Measurements from ENCODE around the gene NADSYN1.

NADSYN1 gene

GRCh38 chr11:71462726-71463125, 9.7 kb downstream of the NADSYN1 start:
- TF ChIP-seq, protein P1, sequence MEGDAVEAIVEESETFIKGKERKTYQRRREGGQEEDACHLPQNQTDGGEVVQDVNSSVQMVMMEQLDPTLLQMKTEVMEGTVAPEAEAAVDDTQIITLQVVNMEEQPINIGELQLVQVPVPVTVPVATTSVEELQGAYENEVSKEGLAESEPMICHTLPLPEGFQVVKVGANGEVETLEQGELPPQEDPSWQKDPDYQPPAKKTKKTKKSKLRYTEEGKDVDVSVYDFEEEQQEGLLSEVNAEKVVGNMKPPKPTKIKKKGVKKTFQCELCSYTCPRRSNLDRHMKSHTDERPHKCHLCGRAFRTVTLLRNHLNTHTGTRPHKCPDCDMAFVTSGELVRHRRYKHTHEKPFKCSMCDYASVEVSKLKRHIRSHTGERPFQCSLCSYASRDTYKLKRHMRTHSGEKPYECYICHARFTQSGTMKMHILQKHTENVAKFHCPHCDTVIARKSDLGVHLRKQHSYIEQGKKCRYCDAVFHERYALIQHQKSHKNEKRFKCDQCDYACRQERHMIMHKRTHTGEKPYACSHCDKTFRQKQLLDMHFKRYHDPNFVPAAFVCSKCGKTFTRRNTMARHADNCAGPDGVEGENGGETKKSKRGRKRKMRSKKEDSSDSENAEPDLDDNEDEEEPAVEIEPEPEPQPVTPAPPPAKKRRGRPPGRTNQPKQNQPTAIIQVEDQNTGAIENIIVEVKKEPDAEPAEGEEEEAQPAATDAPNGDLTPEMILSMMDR (IDR thresholded peaks at IDR 0.05; ENCODE audit: low read depth, low read length), result no peak
- no peaks in the 10 kb centered on the region for H3K27me3 ChIP-seq
- no peak for DNase-seq
- no peaks in the 10 kb centered on the region for H3K9me3 ChIP-seq
- H3K4me1 ChIP-seq, result no peaks in the 10 kb centered on the region
- no peak overlapping the region for H3K4me3 ChIP-seq (ENCODE audit: low read depth, low read length)
- H3K36me3 ChIP-seq, result no peaks in the 10 kb centered on the region

- Histone ChIP-seq H3K36me3 (no peaks in the 10 kb centered on the region), H3K4me1 (no peaks in the 10 kb centered on the region), H3K27me3 (no peaks in the 10 kb centered on the region), H3K9me3 (no peaks in the 10 kb centered on the region), H3K4me3 (ENCODE audit: low read depth, low read length) (no peak overlapping the region)
- no peak for DNase-seq
- TF ChIP-seq, protein P1 (IDR thresholded peaks at IDR 0.05; ENCODE audit: low read depth, low read length), result no peak
These were observed 10.6 kb downstream of the NADSYN1 start for GRCh38 chr11:71463331-71464211.

DNA sequence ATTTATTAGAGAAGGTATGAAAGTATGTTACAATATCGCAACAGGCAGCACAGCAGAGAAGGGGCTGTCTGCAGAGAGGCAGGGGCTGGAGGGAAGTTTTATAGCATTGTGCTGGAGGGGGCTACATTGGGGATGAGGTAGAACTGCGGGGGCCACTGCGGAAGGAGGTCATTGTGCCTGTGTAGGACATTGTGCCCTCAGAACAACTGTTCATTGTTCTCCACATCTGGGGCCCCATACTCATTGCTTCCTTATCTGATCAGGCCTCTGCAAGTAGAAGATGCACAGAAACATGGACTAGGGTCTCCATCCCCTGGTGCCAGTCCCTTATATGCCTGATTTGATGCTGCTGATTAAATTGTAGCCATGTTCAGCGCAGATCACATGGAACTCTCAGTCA, 12.1 kb downstream of the NADSYN1 start:
- Histone ChIP-seq H3K9me3 (no peaks in the 10 kb centered on the region), H3K27me3 (no peaks in the 10 kb centered on the region), H3K4me1 (no peaks in the 10 kb centered on the region), H3K36me3 (no peaks in the 10 kb centered on the region), H3K4me3 (ENCODE audit: low read depth, low read length) (no peak overlapping the region)
- TF ChIP-seq, protein P1 (IDR thresholded peaks at IDR 0.05; ENCODE audit: low read depth, low read length), result no peak
- no peak for DNase-seq

- TF ChIP-seq, protein P1 (IDR thresholded peaks at IDR 0.05; ENCODE audit: low read depth, low read length), result no peak
- no peaks in the 10 kb centered on the region for H3K36me3 ChIP-seq
These were observed 13.4 kb downstream of the NADSYN1 start for GRCh38 chr11:71466358-71466757.

DNA sequence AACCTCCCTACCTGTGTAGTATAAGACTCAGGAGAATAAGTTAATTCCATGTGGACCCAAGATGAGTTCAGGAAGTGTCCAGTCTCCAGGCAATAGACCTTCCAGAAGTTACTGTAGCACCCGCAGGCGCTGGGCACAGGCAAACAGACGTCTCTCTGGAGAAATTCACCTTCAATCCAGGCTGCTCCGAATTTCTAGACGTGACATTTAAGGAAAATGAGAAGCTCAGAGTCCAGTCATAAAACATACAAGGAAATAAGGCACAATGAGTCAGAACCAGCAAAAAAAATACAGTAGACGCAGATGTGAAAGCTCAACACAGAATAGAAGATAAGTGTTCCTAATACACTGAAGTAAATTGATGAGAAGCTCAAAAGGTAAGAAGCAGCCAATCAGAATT, 14.2 kb downstream of the NADSYN1 start:
- H3K4me3 ChIP-seq (ENCODE audit: low read depth, low read length), result no peak overlapping the region
- no peaks in the 10 kb centered on the region for H3K9me3 ChIP-seq
- TF ChIP-seq, protein P1 (IDR thresholded peaks at IDR 0.05; ENCODE audit: low read depth, low read length), result no peak
- H3K36me3 ChIP-seq, result no peaks in the 10 kb centered on the region
- H3K4me1 ChIP-seq, result no peaks in the 10 kb centered on the region
- no peaks in the 10 kb centered on the region for H3K27me3 ChIP-seq
- DNase-seq, result no peak

More at GRCh38 chr11:71466358-71466757, 13.4 kb downstream of the NADSYN1 start:
- Histone ChIP-seq H3K4me1 (no peaks in the 10 kb centered on the region), H3K4me3 (ENCODE audit: low read depth, low read length) (no peak overlapping the region), H3K9me3 (no peaks in the 10 kb centered on the region), H3K27me3 (no peaks in the 10 kb centered on the region)
- no peak for DNase-seq

DNA sequence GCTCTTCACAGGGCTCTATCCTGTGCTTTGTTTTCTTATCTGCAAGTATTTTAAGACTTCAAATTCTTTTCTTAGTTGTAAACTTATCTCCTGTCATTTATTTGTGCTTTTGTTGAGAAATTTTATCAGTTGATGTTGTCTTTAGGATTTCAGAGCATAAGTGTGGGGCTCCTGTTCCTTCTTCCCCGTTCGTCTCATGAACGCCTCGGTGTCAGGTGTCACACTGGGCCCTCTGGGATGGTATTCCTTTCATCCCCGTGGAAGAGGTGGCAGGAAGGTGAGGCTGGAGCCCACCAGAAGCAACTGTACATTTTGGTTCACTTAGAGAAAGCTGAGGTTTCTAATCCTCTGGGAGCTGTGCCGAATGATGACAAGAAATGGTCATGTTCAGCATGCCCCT, 17.9 kb downstream of the NADSYN1 start:
- Histone ChIP-seq H3K4me3 (ENCODE audit: low read depth, low read length) (no peak overlapping the region), H3K4me1 (no peaks in the 10 kb centered on the region), H3K27me3 (no peaks in the 10 kb centered on the region), H3K9me3 (no peaks in the 10 kb centered on the region), H3K36me3 (no peaks in the 10 kb centered on the region)
- TF ChIP-seq, protein P1 (IDR thresholded peaks at IDR 0.05; ENCODE audit: low read depth, low read length), result no peak
- no peak for DNase-seq

Measured in BE2C (cell line).